ENCODE measurements around the gene SGMS1.
"Not testable (repeated sequence)": the region's sequence is repeated elsewhere in the genome, so short reads cannot be mapped to it uniquely, and the experiment has no call there.

SGMS1 gene

GRCh38 chr10:50572017-50572491 lies 51.7 kb downstream of the SGMS1 start:
- TF ChIP-seq CTCF (IDR thresholded peaks at IDR 0.05; ENCODE audit: low read length) = no peak
- no peak for TF ChIP-seq EZH2 (IDR thresholded peaks at IDR 0.05; ENCODE audit: borderline replicate concordance, low read length)
- Histone ChIP-seq H4K20me1 (ENCODE audit: insufficient read depth, low read length) (no peaks in the 10 kb centered on the region), H3K4me2 (ENCODE audit: low read length) (no peak overlapping the region), H3K36me3 (ENCODE audit: insufficient read depth, low read length) (no peaks in the 10 kb centered on the region), H2AFZ (ENCODE audit: low read length) (no peak overlapping the region), H3K9ac (ENCODE audit: low read length) (no peak overlapping the region), H3K27me3 (ENCODE audit: insufficient read depth, low read length) (no peaks in the 10 kb centered on the region), H3F3A (ENCODE audit: insufficient read depth, low read length) (no peaks in the 10 kb centered on the region), H3K4me3 (ENCODE audit: low read depth, low read length, poor library complexity, severe bottlenecking) (no peak overlapping the region), H3K79me2 (ENCODE audit: insufficient read depth, low read length) (no peaks in the 10 kb centered on the region), H3K27ac (ENCODE audit: low read depth, low read length, poor library complexity, severe bottlenecking) (no peak overlapping the region), H3K4me1 (ENCODE audit: insufficient read depth, low read length, severe bottlenecking) (no peaks in the 10 kb centered on the region), H3K9me2 (ENCODE audit: low read depth, low read length) (no peaks in the 10 kb centered on the region), H3K9me3 (ENCODE audit: low read length) (peaks cover 8% of the 10 kb centered on the region; the same call in 1 of the 2 replicates)

- H3K27ac ChIP-seq (ENCODE audit: low read depth, low read length, poor library complexity, severe bottlenecking); H2AFZ ChIP-seq (ENCODE audit: low read length); H3F3A ChIP-seq (ENCODE audit: insufficient read depth, low read length); H3K9me3 ChIP-seq (ENCODE audit: low read length); H3K9me2 ChIP-seq (ENCODE audit: low read depth, low read length); H3K4me2 ChIP-seq (ENCODE audit: low read length); H4K20me1 ChIP-seq (ENCODE audit: insufficient read depth, low read length); H3K27me3 ChIP-seq (ENCODE audit: insufficient read depth, low read length); H3K9ac ChIP-seq (ENCODE audit: low read length); H3K79me2 ChIP-seq (ENCODE audit: insufficient read depth, low read length); H3K4me3 ChIP-seq (ENCODE audit: low read depth, low read length, poor library complexity, severe bottlenecking); H3K4me1 ChIP-seq (ENCODE audit: insufficient read depth, low read length, severe bottlenecking); H3K36me3 ChIP-seq (ENCODE audit: insufficient read depth, low read length): not testable (repeated sequence)
Measured at GRCh38 chr10:50568750-50569149, 55.0 kb downstream of the SGMS1 start.

- Histone ChIP-seq H3K4me2 (ENCODE audit: low read length) (no peak overlapping the region), H3K79me2 (ENCODE audit: insufficient read depth, low read length) (no peaks in the 10 kb centered on the region), H2AFZ (ENCODE audit: low read length) (no peak overlapping the region)
Measured at GRCh38 chr10:50567384-50567783, 56.4 kb downstream of the SGMS1 start.

More at GRCh38 chr10:50567384-50567783, 56.4 kb downstream of the SGMS1 start:
- Histone ChIP-seq H3K4me1 (ENCODE audit: insufficient read depth, low read length, severe bottlenecking) (no peaks in the 10 kb centered on the region), H3K9me2 (ENCODE audit: low read depth, low read length) (no peaks in the 10 kb centered on the region), H3K9me3 (ENCODE audit: low read length) (no peaks in the 10 kb centered on the region), H3K27me3 (ENCODE audit: insufficient read depth, low read length) (no peaks in the 10 kb centered on the region), H4K20me1 (ENCODE audit: insufficient read depth, low read length) (no peaks in the 10 kb centered on the region), H3F3A (ENCODE audit: insufficient read depth, low read length) (no peaks in the 10 kb centered on the region), H3K9ac (ENCODE audit: low read length) (no peak overlapping the region), H3K36me3 (ENCODE audit: insufficient read depth, low read length) (no peaks in the 10 kb centered on the region), H3K4me3 (ENCODE audit: low read depth, low read length, poor library complexity, severe bottlenecking) (no peak overlapping the region), H3K27ac (ENCODE audit: low read depth, low read length, poor library complexity, severe bottlenecking) (no peak overlapping the region)
- TF ChIP-seq EZH2 (IDR thresholded peaks at IDR 0.05; ENCODE audit: borderline replicate concordance, low read length) = no peak
- TF ChIP-seq CTCF (IDR thresholded peaks at IDR 0.05; ENCODE audit: low read length) = no peak

Measured in OCI-LY1 (cell line).